ENCODE data around the gene IL1RL2.

DNA sequence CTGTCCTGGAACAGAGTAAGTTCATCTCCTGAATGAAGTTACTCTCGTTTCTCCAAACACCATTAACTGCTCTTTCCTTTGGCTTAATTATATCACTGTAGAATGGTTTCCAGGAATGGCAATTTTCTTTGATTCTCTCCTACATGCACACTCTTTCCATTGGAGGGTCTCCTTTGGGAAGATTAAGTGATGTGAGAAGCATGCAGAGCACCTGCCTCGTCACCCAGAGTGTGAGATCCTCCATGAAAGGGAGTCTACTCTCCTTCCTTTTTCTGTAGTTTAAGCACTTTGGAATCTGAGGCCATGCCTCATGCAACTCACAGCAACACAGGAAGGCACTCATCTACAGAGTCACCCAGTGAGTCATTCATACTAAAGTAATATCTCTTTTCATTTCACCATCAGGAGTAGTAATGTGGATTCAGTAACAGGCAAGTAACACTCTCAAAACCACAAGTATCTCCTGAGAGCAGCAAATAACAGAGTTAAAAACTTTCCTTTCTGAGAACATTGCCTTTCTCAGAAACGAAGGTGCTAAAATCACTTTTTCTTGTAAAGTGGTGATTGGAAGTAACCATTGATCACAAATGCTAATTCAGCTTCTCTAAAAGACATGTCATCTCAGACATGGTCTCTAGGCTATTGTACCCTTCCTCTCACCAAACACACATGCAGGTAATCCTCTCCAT is 71.7 kb downstream of the IL1RL2 start:
- no peak for TF ChIP-seq ZNF274 (IDR thresholded peaks at IDR 0.05; ENCODE audit: low read depth, low read length)
- no peak for TF ChIP-seq SUZ12 (IDR thresholded peaks at IDR 0.05; ENCODE audit: extremely low read depth, insufficient read depth, insufficient read length)
